ENCODE data around the gene GAS1.

DNA sequence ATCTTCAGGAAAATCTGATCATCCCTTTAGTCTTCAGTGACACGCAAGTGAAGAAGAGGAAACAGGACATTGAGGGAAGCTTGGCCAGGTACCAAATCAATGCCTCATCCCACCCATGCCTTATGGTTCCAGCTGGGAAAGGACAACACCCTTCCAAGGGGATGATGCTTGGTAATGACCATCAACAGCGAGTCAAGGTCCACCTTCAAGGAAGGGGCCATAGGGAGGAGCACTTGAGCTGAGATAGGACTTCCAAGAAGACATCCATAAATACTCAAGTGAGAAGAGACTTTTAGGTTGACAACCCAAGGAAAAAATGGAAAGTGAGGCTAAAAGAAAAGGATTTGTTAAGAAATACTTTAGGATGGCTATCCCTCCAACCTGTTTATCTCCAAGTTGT lies 27.1 kb upstream of the GAS1 start:
- no peak for TF ChIP-seq EP300 (IDR thresholded peaks at IDR 0.05)
- TF ChIP-seq, protein P1, sequence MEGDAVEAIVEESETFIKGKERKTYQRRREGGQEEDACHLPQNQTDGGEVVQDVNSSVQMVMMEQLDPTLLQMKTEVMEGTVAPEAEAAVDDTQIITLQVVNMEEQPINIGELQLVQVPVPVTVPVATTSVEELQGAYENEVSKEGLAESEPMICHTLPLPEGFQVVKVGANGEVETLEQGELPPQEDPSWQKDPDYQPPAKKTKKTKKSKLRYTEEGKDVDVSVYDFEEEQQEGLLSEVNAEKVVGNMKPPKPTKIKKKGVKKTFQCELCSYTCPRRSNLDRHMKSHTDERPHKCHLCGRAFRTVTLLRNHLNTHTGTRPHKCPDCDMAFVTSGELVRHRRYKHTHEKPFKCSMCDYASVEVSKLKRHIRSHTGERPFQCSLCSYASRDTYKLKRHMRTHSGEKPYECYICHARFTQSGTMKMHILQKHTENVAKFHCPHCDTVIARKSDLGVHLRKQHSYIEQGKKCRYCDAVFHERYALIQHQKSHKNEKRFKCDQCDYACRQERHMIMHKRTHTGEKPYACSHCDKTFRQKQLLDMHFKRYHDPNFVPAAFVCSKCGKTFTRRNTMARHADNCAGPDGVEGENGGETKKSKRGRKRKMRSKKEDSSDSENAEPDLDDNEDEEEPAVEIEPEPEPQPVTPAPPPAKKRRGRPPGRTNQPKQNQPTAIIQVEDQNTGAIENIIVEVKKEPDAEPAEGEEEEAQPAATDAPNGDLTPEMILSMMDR (IDR thresholded peaks at IDR 0.05), result no peak
- no peak for TF ChIP-seq POLR2A (IDR thresholded peaks at IDR 0.05)

Data from tibial nerve (tissue), 4 donors.